A172 (cell line): ENCODE data around the gene KCNQ4. TPM values are rescaled to one million over a fixed set of nuclear protein-coding genes. Genes with fewer than 3 reads are reported as not detected.

Source experiments
- total RNA-seq: library from RNA; depleted of rRNA; stranded (reverse); fragments of >200 nt; shearing (Covaris generic); gene quantifications from 2 replicates; pipeline ENCODE4 v1.2.3, GENCODE V29; 2014; rRNA removed

The KCNQ4 gene
- total RNA-seq, 1 experiment from 2014 or later, result not detected

Other genes with a start within 250 kb of the KCNQ4 start
- gene RIMS3, start 118.1 kb upstream of the KCNQ4 start, total RNA-seq, result 3.1 and 3.6 TPM in 2 replicates
- 27.3 and 28.2 TPM in 2 replicates for gene NFYC, start 92.1 kb upstream of the KCNQ4 start, total RNA-seq
- gene CITED4, start 78.6 kb downstream of the KCNQ4 start, total RNA-seq, result 4.1 and 5.3 TPM in 2 replicates
- gene CTPS1, start 195.9 kb downstream of the KCNQ4 start, total RNA-seq, result 41.2 and 43.8 TPM in 2 replicates
- gene SLFNL1, start 237.9 kb downstream of the KCNQ4 start, total RNA-seq, result 0.02 and 0.17 TPM in 2 replicates